OCI-LY7 (cell line): ENCODE data around the gene HOXC11. TPM values are rescaled to one million over a fixed set of nuclear protein-coding genes. Genes with fewer than 3 reads are reported as not detected.

Experiments used
- BruUV-seq: library from RNA; stranded (reverse); fragments of 400-500 nt; replicated peaks from 2 replicates; lab custom pipeline; 2021; lab: Mats Ljungman, UMichigan
- CTCF ChIA-PET: fragments of 300-600 bp; sonication (Branson Sonifier 250); formaldehyde crosslinking; loops from one replicate; lab custom pipeline; 2022; ENCODE audit warnings: antibody characterized with exemption; ENCODE audit not compliant: unreplicated experiment; lab: Charles Lee
- POLR2A ChIA-PET: fragments of 300-600 bp; sonication (Branson Sonifier 250); formaldehyde crosslinking; loops from one replicate; lab custom pipeline; 2022; ENCODE audit warnings: antibody characterized with exemption; lab: Charles Lee
- DNase-seq: peaks from one replicate; pipeline ENCODE4 v3.0.0-alpha.2; 2015; ENCODE audit warnings: low spot score
- H2AFZ ChIP-seq: fragments of 200-600 bp; sonication (generic), shearing (Covaris generic); 2 replicates; pipeline ENCODE4 v1.6.1; 2014; ENCODE audit warnings: mild to moderate bottlenecking, antibody characterized with exemption, low read length, moderate library complexity
- H3K27ac ChIP-seq: fragments of 200-600 bp; sonication (generic); 2 replicates; pipeline ENCODE4 v1.5.1; 2014; ENCODE audit warnings: mixed run types, low read depth, mild to moderate bottlenecking, moderate library complexity, low read length, inconsistent platforms; ENCODE audit not compliant: poor library complexity, severe bottlenecking
- H3K36me3 ChIP-seq: fragments of 200-600 bp; sonication (generic); 2 replicates; pipeline ENCODE4 v1.6.1; 2014; ENCODE audit warnings: mild to moderate bottlenecking, antibody characterized with exemption, low read length, moderate library complexity, mixed read lengths; ENCODE audit not compliant: insufficient read depth
- H3K4me1 ChIP-seq: fragments of 200-600 bp; sonication (generic); 2 replicates; pipeline ENCODE4 v1.5.1; 2014; ENCODE audit warnings: mild to moderate bottlenecking, low read length; ENCODE audit not compliant: insufficient read depth, poor library complexity, severe bottlenecking
- H3K4me2 ChIP-seq: fragments of 200-600 bp; sonication (generic); 2 replicates; pipeline ENCODE4 v1.6.1; 2014; ENCODE audit warnings: mild to moderate bottlenecking, low read length
- H3K4me3 ChIP-seq: fragments of 200-600 bp; sonication (generic); 2 replicates; pipeline ENCODE4 v1.5.1; 2014; ENCODE audit warnings: mild to moderate bottlenecking, low read depth, low read length; ENCODE audit not compliant: poor library complexity, severe bottlenecking
- H3K79me2 ChIP-seq: fragments of 200-600 bp; sonication (generic); 2 replicates; pipeline ENCODE4 v1.6.1; 2016; ENCODE audit warnings: low read depth, mild to moderate bottlenecking, low read length, moderate library complexity, mixed read lengths; ENCODE audit not compliant: insufficient read depth
- H3K9me2 ChIP-seq: fragments of 200-600 bp; sonication (generic); 2 replicates; pipeline ENCODE4 v1.6.1; 2016; ENCODE audit warnings: mild to moderate bottlenecking, low read length, mixed read lengths; ENCODE audit not compliant: insufficient read depth
- H3K9me3 ChIP-seq: fragments of 200-600 bp; sonication (generic); 2 replicates; pipeline ENCODE4 v1.6.1; 2014; ENCODE audit warnings: mild to moderate bottlenecking, mixed run types, low read length, mixed read lengths
- H4K20me1 ChIP-seq: fragments of 200-600 bp; sonication (generic); 2 replicates; pipeline ENCODE4 v1.6.1; 2014; ENCODE audit warnings: mild to moderate bottlenecking, antibody characterized with exemption, low read length, moderate library complexity, mixed read lengths; ENCODE audit not compliant: insufficient read depth
- EZH2phosphoT487 ChIP-seq: fragments of 200-600 bp; sonication (generic); IDR thresholded peaks from 2 replicates; pipeline ENCODE4 v1.6.1; 2018; ENCODE audit warnings: low read depth, borderline replicate concordance, mild to moderate bottlenecking, mixed run types, antibody characterized with exemption, low read length, moderate library complexity, mixed read lengths
- intact Hi-C: fragments of 100-400 bp; cut with micrococcal nuclease; formaldehyde crosslinking; loops from one replicate; pipeline ENCODE4 v1.10.0; 2022; ENCODE audit not compliant: unreplicated experiment
- total RNA-seq, 2 experiments: library from RNA; depleted of rRNA in 1 of 2; stranded (reverse); fragments of >200 nt in 1 of 2; shearing (Covaris generic) in 1 of 2; gene quantifications; 2 replicates each; pipeline ENCODE4 v1.2.3, GENCODE V29; 2014 to 2022
- TF ChIP-seq, protein P1 (sequence below): fragments of 200-600 bp; sonication (generic); conservative IDR thresholded peaks from 2 replicates; pipeline ENCODE4 v1.5.1; 2014; ENCODE audit warnings: mild to moderate bottlenecking, antibody characterized with exemption, low read length, moderate library complexity, mixed read lengths

HOXC11 gene
- total RNA-seq, 2 experiments from 2014 or later, result 1.4 to 2.7 TPM

DNA sequence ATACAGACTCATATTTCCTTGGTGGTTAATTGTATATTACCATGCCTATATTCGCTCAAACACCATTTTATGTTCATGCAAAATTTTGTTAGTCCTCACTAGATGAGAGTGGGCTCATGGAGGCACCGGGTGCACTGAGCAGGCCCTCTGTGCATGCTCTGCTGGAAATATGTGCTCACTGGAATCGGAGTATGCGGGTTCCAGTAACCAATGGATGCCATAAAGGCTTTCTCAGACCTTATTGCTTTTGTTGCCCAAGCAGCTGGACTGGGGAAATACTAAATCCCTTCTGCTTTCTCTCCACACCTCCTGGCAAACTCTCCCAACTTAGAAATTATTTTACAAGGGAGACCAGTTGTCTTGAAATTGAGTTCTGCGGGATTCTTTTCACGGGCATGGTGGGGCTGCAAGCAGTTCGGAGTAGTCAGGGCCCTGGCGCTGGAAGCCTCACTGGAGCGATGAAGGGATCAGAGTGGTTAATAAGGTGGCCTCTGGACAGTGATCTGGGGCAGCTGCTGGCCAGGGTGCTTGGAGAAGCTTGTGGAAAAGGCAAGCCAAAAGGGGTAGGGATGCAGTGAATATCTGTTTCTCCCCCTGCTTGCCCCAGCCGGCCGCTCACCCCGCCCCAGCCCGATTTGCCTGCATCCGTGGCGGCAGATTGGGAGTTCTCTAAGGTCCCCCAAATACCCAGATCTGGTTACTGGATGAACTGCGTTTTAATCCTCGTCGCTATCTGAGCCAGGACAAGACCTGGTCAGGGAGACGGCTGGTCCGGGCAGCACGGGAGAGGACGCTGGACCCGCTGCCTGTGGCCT, 47.9 kb downstream of the HOXC11 start:
- CTCF ChIA-PET, result no interaction called here
- POLR2A ChIA-PET, result no interaction called here
- Histone ChIP-seq H3K27ac (no peak overlapping the region), H3K36me3 (no peaks in the 10 kb centered on the region), H2AFZ (peak overlapping the region; percentile 39; the same call in 1 of the 2 replicates), H3K4me3 (no peak overlapping the region), H3K9me2 (no peaks in the 10 kb centered on the region), H3K4me1 (peaks cover 63% of the 10 kb centered on the region), H3K9me3 (no peaks in the 10 kb centered on the region), H4K20me1 (no peaks in the 10 kb centered on the region), H3K79me2 (no peaks in the 10 kb centered on the region), H3K4me2 (peak overlapping the region; percentile 44; the same call in 1 of the 2 replicates)
- BruUV-seq, result no TSS peak
- TF ChIP-seq EZH2phosphoT487, result no peak
- TF ChIP-seq, protein P1, sequence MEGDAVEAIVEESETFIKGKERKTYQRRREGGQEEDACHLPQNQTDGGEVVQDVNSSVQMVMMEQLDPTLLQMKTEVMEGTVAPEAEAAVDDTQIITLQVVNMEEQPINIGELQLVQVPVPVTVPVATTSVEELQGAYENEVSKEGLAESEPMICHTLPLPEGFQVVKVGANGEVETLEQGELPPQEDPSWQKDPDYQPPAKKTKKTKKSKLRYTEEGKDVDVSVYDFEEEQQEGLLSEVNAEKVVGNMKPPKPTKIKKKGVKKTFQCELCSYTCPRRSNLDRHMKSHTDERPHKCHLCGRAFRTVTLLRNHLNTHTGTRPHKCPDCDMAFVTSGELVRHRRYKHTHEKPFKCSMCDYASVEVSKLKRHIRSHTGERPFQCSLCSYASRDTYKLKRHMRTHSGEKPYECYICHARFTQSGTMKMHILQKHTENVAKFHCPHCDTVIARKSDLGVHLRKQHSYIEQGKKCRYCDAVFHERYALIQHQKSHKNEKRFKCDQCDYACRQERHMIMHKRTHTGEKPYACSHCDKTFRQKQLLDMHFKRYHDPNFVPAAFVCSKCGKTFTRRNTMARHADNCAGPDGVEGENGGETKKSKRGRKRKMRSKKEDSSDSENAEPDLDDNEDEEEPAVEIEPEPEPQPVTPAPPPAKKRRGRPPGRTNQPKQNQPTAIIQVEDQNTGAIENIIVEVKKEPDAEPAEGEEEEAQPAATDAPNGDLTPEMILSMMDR, result no peak
- intact Hi-C loops, result no loop called here
- no peak for DNase-seq

DNA sequence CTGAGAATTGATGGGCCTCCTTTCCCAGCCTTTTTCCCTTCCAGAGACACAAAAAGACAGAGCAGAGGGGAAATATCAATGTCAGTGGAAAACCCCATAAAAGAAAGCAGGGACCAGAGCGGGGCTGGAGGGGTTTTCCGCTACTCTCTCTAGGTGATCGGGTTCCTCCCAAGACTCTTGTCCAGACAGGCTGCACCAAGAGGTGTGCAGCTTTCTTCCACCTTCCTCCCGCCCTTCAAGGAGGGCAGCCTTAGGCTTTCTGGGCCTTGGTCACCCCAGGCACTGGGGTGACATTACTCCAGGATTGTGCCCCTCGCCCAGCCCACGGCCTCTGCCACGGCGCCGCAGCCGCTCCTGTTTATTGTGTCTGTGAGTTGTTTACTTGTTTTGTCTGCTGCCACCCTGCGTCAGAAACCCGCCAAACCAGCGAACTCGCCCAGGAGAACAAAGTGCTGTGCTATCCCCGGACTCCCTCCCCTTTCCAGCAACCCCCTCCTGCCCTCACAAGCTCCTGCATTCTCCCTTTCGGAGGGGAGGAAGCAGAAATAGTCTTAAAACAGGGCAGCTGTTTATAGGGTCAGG, 48.6 kb downstream of the HOXC11 start:
- no peaks in the 10 kb centered on the region for H4K20me1 ChIP-seq
- intact Hi-C loops, result no loop called here
- DNase-seq, result peak; percentile 24
- H3K4me2 ChIP-seq, result peak overlapping the region; percentile 44; the same call in 1 of the 2 replicates
- no peak overlapping the region for H3K27ac ChIP-seq
- H3K4me3 ChIP-seq, result no peak overlapping the region
- no peaks in the 10 kb centered on the region for H3K9me2 ChIP-seq
- no peaks in the 10 kb centered on the region for H3K9me3 ChIP-seq
- ChIA-PET CTCF (no interaction called here), POLR2A (interaction anchor here (0.5 kb wide), 1 partner anchor 54 kb away, joined by 3 read pairs; no protein-coding TSS in a partner anchor)
- BruUV-seq, result no TSS peak
- TF ChIP-seq, protein P1, result peak; percentile 58
- no peak for TF ChIP-seq EZH2phosphoT487
- H3K79me2 ChIP-seq, result no peaks in the 10 kb centered on the region
- H3K36me3 ChIP-seq, result no peaks in the 10 kb centered on the region
- peaks cover 70% of the 10 kb centered on the region for H3K4me1 ChIP-seq
- peak overlapping the region; percentile 39; the same call in 1 of the 2 replicates for H2AFZ ChIP-seq
